ENCODE results near the gene FAXDC2.

- TF ChIP-seq, protein P1, sequence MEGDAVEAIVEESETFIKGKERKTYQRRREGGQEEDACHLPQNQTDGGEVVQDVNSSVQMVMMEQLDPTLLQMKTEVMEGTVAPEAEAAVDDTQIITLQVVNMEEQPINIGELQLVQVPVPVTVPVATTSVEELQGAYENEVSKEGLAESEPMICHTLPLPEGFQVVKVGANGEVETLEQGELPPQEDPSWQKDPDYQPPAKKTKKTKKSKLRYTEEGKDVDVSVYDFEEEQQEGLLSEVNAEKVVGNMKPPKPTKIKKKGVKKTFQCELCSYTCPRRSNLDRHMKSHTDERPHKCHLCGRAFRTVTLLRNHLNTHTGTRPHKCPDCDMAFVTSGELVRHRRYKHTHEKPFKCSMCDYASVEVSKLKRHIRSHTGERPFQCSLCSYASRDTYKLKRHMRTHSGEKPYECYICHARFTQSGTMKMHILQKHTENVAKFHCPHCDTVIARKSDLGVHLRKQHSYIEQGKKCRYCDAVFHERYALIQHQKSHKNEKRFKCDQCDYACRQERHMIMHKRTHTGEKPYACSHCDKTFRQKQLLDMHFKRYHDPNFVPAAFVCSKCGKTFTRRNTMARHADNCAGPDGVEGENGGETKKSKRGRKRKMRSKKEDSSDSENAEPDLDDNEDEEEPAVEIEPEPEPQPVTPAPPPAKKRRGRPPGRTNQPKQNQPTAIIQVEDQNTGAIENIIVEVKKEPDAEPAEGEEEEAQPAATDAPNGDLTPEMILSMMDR (IDR thresholded peaks at IDR 0.05), result no peak
- TF ChIP-seq EP300 (IDR thresholded peaks at IDR 0.05), result no peak
These were observed 30.9 kb downstream of the FAXDC2 start for GRCh38 chr5:154819546-154819945.
